SK-N-DZ (cell line): Measurements from ENCODE around the gene MSI2.

Experiments used
- DNase-seq: peaks from one replicate; pipeline ENCODE4 v3.0.0-alpha.2; 2015; ENCODE audit warnings: low spot score

MSI2 gene

DNA sequence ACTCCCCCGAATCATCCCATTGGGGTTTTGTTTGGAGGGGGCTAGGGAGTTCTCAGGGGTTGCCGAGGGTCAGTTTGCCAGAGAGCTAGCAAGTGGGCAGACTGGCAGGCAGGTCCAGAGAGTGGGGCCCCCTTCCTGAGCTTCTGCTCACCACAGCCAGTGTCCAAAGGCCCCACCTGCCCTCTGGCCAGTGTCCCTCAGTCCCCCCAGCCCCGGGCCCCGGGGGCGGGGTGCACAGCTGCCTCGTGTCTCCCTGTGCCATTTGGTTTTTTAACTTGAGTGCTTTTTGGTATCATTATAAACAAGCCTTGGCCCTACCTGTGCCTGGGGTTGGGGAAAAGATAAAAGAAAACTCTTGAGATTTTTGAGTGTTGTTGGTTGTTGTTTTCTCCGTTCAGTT lies 397.0 kb downstream of the MSI2 start:
- DNase-seq: no peak

DNA sequence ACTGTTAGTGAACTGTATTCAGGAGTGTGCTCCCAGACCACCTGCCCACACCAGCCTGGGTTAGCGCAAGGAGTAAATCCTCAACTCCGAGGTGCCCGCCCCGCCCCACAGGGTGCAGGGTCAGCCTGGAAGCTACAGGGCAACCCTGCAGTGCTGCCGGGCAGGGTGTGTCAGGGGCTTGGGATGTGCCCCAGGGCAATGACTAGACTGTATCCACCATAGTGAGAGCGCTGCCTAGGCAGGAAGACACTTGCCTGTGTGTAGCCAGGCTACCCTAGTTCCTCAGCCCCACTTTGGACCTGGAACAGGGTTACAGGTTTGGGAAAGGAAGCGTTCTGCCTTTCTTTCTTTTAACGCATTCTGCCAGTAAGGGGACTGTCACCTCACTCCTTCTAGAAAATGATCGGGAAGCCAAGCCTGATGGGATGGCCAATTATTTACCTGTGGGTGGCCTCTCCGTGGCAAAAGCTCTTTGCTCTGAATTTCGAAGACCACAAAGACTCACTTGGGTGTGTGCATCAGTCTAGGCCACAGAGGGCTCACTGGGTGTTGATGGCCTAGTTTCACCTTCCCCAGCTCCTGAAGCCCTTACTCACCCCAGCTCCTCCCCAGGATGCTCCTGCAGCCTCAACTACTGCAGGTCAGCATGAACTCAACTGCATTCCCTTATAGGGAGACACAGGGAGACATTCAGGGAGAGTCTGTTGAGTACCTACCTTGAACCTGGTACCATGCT lies 397.9 kb downstream of the MSI2 start:
- no peak for DNase-seq

DNA sequence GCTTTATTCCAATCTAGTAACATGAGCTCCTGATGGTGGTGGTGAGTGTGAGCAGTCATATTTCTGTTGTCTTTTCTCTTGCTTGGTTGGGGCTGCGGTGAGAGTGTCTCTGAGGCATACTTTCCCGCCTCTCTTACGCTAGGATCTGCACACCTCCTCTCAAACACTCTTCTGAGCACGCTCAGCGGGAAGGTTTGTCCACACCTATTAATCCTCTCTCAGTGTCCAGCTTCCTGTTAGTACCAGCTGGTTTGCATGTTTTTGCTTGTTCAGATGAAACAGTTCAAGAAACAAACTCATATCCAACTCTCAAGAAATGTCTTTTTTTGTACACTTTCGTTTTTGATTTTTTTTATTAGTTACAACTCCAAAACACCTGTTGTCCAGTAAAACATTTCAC lies 399.2 kb downstream of the MSI2 start:
- DNase-seq: no peak

DNA sequence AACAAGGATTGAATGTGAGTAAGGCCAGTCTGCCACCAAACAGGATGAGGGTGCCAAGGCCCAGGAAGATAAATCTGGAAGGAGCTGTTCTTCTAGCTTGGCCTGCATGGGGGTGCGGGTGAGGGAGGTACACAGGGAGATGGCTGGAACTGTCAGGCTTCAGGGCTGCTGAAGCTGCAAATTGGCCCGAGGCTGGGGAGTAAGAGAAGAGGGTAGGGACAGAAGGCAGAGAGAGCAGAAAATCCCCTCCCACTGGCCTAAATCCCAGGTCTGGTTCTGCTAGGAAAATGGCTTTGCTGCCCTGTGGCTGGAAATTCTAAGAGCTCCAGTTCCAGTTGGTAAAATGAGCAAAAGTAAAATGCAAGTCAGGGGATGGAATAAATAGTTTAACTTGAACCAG lies 400.9 kb downstream of the MSI2 start:
- DNase-seq: no peak

DNA sequence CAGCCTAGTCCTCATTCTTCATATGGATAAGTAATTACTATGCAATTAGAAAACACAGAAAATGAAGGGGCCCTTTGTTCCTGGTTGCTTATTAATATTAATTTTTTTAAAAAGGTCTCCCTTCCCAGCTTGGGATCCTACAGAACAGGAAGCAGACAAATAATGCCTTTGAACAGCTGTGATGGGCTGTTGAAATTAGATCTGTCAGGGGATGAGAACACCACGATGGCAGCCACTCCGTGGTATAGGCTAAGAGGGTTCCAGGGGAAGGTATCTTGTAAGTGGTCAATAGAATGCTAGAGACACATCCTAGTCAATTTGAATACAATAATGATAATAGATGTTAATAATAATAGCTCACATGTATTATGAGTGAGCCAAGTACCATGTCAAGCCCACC lies 405.7 kb downstream of the MSI2 start:
- no peak for DNase-seq

DNA sequence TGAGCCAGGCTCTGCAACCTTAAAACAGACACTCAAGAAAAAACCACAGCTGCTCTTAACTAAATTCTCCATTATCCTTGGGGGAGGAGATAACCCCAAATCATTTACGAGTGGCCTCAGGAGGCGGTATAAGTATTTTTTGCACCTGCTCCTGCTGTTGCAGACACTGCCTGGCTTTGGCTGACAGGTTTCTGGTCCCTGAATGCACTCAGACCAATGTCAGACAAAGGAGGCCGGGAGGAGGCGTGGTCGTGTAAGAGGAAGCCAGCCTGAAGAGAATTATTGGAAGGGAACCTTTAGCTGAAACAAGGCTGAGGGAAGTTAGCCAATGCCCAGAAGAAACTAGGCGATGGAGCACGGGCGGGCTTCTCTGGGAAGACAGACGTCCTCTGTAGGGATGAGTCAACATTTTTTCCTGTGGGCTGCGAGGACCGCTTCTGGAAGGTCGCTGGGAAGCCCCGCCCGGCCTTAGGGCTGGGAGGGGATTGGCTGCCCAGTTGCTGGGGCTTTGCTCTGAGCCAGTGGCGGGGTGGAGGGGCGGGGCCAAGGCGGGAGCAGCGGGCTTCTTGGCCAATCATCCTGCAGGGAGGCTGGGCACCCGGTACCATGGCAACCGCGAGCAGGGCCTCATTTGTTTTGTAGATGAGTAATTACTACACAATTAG lies 406.5 kb downstream of the MSI2 start:
- DNase-seq: peak; percentile 98

DNA sequence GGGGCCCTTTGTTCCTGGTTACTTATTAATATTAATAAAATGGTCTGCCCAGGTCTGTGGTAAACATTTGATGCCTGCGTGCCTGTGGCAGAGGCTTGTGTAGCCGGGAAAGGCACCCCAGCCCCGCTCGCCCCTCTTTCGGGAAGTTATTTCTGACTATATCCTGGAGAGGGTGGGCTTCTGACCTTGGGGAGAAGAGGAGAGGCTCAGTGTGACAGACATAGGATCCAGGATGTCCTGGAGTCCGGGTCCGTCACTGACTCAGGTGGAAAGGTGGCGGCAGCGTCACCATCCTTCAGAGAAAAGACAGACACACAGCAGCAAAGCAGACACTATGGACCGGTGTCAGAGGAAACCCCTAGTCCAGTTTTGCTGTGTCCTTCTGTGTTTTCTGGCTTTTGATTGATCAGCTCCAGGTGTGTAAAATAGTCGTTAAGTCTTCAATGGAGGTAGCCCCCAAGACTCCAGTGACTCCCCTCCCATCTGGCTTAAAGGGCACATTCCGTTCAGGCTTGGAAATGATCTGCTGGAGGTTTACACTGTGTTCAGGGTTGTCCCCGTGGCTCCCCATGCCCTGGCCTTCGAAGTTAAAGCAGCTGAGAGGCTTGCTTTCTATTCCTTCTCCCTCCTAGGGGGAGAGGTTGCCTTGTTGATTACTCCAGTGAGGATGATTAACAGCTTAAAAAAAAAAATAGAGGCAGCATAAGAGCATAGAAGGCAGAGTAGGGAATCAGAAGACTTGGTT lies 407.2 kb downstream of the MSI2 start:
- DNase-seq: peak; percentile 49

DNA sequence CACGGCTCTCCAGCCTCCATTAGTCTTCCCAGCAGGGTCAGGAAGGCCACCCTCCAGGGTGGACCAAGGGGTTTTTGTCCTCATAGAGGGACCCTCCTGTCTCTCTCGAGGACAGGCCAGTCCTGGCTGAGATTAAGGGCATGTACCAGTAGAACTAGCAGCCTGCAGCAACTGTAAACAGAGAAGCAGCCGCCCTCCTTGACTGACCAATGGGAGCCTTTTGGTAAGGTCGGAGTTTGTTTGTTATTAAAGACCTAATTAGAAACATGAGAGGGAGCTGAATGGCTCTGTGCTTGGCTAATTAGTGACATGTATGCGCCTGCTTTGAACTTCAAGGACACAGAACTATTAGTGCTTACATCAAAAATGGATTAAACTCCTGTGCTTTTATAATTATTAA lies 408.8 kb downstream of the MSI2 start:
- peak; percentile 46 for DNase-seq

DNA sequence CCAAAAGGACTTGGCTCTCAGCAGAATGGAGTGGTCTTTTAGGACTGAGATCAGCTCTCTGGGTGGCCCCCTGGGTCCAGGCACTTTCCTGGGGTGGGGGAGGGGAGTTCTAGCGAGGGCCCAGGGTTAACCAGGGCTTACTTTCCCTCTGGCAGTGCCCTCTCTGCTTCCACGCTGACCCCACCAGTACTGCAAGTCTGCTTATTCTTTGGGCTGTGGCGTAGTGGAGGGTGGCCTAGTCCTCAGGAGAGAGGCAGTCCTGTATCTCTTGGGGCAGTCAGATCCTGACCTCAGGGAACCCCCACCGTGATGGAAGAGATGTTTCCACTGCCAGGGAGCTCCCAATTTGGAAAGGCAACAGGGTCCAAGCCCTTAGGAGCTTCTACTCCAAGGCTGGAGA lies 409.4 kb downstream of the MSI2 start:
- no peak for DNase-seq

DNA sequence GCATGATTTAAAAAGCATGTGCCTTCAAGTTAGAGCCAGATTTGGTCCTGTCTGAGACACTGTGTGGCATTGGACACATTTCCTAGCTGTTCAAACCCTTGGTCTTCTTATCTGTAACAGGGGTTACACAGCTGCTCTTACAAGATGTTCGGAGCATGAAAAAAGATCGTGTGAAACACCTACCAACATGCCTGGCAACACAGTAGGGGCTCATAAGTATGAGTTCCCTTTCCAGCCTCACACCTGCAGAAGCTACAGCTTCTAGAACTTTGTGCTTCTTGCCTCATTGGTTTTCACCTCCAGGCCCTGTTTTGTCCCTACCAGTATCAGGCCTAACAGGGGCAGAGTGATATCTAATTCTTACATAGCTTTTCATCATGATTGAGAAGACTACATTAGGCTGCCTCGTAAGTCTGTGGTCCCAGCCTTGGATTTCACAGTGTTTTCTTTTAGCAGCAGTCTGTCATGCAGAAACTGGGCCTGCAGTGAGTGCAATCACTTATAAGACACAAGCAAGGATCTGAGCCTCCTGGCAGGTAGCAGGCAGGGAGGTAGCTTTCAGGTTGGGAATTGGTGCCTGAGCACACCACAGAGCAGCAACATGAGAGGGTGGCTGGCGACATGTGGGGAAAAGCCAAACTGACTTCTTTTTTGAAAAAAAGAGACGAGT lies 410.0 kb downstream of the MSI2 start:
- no peak for DNase-seq

DNA sequence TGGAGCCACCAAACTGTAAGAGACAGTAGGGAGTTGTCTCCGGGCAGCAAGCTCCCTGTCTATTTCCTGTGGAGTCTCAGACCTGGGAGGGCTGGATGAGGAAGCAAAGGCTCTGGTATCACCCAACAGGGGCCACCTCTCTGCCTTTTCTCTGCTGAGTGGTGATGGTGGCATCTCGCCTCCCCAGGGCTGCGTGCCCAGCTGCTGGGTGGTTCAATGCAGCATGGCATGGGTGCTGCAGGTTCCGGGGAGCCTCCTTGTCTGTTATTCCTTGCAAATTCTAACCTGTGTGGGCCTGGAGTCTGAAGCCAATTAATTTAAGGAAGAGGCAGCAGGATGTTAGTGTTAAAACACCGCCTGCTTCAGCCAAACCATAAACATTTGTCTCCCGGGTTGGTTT lies 410.6 kb downstream of the MSI2 start:
- no peak for DNase-seq

DNA sequence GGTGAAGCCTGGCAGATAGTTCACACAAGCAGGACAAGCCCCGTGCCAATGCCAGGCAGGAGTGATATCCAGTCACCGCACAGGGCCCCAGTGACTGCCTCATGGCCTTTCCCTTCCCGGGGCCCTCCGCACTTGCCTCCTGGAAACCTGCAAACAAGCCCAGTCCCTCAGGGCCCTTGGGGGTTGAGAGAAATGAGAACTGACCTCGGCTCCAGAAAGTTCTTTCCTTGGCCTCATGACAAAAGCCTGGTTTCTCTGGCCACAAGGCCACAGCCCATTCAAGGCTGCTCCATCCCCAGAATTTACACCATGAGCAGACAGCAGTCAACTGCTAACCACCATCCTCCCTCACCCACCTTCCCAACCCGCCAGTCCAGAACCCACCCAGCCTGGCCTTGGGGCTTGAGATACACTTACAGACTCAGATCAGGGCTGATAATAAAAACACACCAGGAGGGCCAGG lies 411.2 kb downstream of the MSI2 start:
- no peak for DNase-seq

DNA sequence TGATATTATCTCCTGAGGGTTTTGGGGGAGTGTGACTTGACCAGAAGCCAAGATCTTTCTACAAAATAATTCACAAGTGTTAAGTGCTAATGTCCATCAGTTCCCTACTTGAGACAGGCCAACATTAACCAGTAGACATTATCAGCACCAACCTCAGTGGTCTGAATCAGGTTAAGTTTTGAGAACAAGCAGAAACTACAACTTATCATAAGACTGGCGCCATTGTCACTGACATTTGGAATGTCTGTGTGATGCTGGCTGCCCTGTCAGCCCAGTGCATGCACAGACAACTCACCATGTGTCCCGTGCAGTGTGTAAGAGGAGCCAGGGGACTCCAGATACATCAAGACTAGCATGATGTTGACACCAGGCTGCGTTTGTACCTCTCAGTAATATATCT lies 412.0 kb downstream of the MSI2 start:
- DNase-seq: peak; percentile 73

DNA sequence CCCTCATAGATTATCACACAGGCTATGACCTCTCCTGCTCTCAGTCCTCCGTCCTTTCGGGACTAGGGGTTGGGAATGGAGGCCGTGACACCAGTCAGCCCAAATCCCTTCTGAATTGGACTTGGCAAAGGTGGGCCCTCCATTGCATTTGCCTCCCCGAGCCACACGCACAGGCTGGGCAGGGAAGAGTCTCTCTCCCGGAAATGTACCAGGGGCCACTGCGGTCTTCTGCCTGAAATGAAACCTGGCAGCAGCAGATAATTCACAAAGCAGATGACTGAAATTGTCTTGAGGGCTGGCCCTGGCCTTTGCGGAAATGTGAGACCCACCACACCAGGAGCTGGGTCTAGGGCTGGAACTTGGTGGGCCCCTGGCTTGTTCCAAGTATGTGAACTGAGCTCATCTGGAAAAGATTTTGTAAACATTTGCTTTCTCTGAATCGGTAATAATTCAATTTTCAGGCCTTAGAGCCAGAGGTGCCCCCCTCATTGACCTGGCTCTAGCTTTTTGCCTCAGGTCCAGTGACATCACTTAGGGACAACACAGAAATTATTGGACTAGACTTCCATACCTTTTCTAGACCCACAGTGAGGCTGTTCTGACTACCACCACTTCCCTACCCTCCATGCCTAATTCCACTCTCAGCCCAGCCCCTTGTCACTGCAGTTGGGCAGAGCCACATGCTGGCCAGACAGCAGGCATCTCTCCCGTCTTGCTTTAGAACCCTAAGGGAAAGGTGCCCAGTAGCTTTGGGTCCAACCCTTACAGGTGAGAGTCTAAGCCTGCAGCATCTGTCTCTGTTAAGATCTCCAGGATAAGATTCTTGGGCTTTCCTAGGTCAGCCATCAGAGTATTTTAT lies 413.6 kb downstream of the MSI2 start:
- no peak for DNase-seq

DNA sequence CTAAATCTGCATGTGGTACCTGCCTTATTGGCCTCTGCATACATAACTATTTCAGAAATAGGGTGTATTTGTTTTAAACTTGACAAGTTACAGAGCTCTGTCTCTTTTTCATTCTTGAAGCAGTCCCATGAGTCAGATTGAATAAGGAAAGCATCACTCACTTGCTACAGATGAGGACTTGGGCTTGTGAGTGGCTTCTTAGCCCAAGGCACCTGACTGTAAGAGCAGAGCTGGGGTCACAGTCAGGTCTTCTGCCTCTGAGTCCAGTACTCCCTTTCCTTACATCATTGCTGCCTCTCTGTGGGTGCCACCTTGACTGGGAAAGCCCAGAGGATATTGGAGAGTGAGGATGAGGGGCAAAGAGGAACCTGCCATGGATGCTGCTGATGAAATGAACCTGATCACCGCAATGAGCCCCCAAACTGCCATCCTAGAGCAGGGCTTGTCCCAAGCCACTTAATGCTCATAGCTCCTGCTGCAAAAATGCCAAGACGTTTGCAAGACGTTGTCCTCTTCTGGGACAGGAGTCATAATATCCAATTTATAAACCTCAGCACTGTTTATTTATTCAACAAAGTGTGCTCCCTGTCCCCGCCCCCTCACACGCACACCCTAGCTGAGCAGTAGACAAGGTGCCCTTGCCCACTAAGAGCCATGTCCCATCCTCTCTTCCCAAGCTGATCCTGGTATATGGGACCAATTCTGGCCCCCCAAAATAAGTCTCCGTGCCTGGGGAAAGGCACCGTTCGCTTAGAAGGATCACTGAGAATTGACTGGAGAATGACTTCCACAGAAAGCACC lies 414.6 kb downstream of the MSI2 start:
- DNase-seq: no peak

DNA sequence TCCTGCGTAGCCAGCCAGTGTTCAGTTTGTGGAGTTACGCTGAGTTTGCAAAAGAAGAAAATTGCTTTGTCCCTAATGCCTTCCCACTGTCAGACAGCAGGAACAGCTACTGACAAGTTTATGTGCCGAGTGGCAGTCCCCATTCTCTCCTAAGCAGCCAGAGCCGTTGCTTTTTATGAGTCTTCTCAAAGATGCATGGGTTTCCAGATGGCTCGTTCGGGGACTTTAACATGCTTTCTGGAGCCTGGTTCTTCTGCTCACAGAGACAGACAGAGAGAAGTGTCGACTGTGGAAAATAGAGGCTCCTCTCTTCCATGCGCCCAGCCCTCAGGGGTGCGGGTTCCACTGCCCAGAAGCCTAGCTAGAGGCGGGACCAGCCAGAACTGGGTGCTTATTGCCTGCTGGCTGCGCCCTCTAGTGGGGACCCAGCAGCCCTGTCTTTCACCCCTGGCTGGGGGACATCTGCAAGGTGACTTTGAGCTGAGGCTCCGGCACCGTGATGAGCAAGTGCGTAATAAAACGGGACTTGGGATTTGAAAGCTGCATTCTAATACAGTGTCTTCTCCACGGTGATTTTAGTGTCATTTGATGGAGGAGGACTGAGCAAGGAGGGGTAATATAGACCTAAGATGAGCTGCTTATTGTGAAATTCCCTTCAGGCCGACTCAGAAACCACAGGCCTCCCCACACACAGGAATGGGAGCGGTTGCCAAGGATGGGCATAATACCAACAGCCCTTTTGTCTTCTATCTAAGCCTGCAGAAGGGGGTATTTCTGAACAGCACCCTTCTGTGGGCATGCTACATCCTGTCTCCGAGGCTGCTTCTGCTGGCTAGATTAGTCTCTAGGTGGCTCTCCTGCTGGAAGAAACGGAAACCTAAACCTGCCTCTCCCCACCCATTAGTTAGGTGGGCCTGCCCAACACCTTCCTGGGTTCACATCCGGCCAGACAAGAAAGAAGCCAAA lies 415.6 kb downstream of the MSI2 start:
- peak; percentile 83 for DNase-seq

DNA sequence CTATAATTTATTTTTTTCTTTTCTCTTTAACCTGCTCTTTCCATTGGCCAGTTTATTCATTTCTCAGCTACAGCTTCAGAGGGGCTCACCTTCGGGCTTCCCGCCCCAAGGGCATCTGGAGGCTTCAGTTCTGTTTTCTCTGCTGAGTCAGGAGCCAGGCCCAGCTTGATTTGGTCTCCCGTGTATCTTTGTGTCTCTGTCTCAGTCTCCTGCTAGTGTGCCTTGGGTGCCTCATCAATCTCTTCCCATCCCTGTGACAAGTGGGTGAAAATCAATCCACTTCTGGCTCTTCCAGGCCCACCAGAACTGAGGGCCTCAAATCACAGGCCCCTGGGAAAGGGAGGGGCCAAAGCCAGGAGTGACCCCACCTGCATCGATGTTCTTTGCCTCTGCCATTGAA lies 416.6 kb downstream of the MSI2 start:
- no peak for DNase-seq

DNA sequence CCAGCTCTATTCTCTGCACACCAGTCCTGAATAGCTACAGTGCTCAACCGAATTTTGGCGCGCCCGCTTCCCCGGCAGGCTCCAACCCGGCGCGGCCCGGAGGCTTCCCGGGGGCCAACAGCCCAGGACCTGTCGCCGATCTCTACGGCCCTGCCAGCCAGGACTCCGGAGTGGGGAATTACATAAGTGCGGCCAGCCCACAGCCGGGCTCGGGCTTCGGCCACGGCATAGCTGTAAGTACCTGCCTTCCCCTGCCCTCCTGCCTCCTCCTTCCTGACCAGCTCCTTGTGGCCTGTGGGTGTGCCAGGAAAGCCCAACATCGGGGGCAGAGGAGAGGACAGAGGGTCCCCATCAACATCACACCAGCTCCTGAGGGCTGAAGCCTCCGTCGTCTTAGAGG lies 418.6 kb downstream of the MSI2 start:
- no peak for DNase-seq
